Skeletal muscle satellite cell (primary cell): Measurements from ENCODE around the gene SUMF2.
"Not testable (repeated sequence)": the region's sequence is repeated elsewhere in the genome, so short reads cannot be mapped to it uniquely, and the experiment has no call there.

ENCODE experiments used
- H3K27me3 ChIP-seq: 2 replicates; pipeline ENCODE4 v1.7.0; 2013; ENCODE audit warnings: low read length; ENCODE audit not compliant: control insufficient read depth, insufficient read depth
- H3K36me3 ChIP-seq: 2 replicates; pipeline ENCODE4 v1.7.0; 2013; ENCODE audit warnings: mild to moderate bottlenecking, control low read depth, low read length; ENCODE audit not compliant: insufficient read depth
- H3K4me1 ChIP-seq: 2 replicates; pipeline ENCODE4 v1.7.0; 2013; ENCODE audit warnings: low read length; ENCODE audit not compliant: control insufficient read depth, insufficient read depth
- H3K4me2 ChIP-seq: 2 replicates; pipeline ENCODE4 v1.7.0; 2013; ENCODE audit warnings: mild to moderate bottlenecking, low read length
- H3K4me3 ChIP-seq: 2 replicates; pipeline ENCODE4 v1.7.0; 2013; ENCODE audit warnings: low read length
- H3K9ac ChIP-seq: 2 replicates; pipeline ENCODE4 v1.7.0; 2013; ENCODE audit warnings: mild to moderate bottlenecking, low read depth, low read length, moderate library complexity
- H3K9me3 ChIP-seq: replicated peaks from 2 replicates; pipeline ENCODE4 v1.7.0; 2013; ENCODE audit warnings: mild to moderate bottlenecking, control low read depth, low read length

SUMF2 gene

DNA sequence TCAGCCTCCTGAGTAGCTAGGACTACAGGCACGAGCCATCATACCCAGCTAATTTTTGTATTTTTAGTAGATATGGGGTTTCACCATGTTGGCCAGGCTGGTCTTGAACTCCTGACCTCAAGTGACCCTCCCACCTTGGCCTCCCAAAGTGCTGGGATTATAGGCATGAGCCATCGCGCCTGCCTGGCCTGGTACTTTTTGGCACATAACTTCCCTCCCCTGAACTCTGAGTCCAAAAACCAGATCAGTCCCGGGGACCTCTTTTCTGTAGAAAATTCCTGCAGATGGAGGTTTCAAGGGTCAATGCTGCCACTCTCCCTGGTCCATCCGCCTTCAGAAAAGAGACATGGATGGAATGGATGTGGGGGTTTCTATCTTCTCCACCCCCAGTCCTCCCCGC is 28.3 kb downstream of the SUMF2 start:
- Histone ChIP-seq H3K9ac (peak overlapping the region; percentile 3), H3K4me3 (peak overlapping the region; percentile 2), H3K4me1 (peaks cover 11% of the 10 kb centered on the region), H3K4me2 (peak overlapping the region; percentile 49)
- not testable (repeated sequence) for H3K27me3 ChIP-seq, H3K9me3 ChIP-seq, H3K36me3 ChIP-seq

DNA sequence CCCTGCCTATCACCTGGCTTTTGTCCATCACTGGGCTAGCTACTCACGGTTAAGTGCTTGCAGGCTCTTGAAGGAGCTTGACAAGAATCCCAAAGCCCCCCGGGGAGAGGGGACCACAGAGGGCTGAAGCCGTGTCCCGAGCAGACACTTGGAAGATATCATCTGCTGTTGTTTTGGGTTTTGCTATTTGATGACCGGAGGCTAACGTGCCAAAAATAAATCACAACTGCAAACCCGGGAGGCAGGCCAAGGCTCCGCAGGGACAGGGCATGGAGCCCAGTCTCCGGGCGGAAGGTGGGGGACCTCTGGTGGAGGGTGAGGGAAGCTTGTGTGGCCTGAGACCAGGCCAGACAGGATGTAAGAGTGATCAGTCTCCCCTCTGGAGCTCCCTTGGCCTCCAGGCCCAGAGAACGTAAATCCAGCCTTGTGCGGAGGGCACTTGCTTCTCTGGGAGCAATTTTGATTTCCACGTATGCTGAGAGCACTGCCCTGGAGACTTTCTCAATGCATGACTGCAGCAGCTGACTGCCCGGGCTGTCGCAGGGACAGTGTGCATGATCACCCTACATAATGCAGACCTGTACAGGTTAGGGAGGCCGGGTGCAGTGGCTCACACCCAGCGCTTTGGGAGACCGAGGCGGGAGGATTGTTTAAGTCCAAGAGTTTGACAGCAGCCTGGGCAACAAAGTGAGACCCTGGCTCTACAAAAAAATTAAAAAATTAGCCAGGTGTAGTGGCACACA is 28.9 kb downstream of the SUMF2 start, which contains the start of gene PHKG1:
Gene PHKG1 (minus strand): TSS at position 164 of the 743 bp plus-strand sequence. CDS start 4,011 bp downstream, outside the sequence.
- Histone ChIP-seq H3K36me3 (no peaks in the 10 kb centered on the region), H3K4me3 (peak within 1 kb of the TSS; percentile 2), H3K9me3 (no peaks in the 10 kb centered on the region), H3K27me3 (no peaks in the 10 kb centered on the region), H3K4me1 (peaks cover 17% of the 10 kb centered on the region), H3K4me2 (peak within 1 kb of the TSS; percentile 49), H3K9ac (peak within 1 kb of the TSS; percentile 3)

DNA sequence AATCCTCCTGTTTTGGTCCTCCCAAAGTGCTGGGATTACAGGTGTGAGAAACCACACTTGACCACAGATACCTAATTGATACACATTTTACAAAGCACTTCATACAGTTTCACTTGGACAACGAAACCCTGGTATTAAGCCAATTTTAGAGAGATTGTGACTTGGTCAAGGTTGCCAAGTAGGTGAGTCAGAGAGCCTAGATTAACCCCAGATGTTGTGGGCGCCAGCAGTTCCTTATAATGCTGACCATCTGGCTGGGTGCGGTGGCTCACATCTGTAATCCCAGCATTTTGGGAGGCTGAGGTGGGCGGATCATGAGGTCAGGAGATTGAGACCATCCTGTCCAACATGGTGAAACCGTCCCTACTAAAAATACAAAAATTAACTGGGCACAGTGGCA is 33.6 kb downstream of the SUMF2 start:
- Histone ChIP-seq H3K4me1 (peaks cover 12% of the 10 kb centered on the region), H3K4me2 (no peak overlapping the region), H3K36me3 (peaks cover 30% of the 10 kb centered on the region), H3K4me3 (no peak overlapping the region), H3K9ac (no peak overlapping the region), H3K27me3 (no peaks in the 10 kb centered on the region), H3K9me3 (no peaks in the 10 kb centered on the region)

GRCh38 chr7:56098187-56099008 is 34.3 kb downstream of the SUMF2 start:
- not testable (repeated sequence) for H3K9me3 ChIP-seq, H3K4me2 ChIP-seq, H3K27me3 ChIP-seq, H3K9ac ChIP-seq, H3K4me3 ChIP-seq, H3K4me1 ChIP-seq
- peaks cover 34% of the 10 kb centered on the region for H3K36me3 ChIP-seq

- Histone ChIP-seq H3K9me3 (no peaks in the 10 kb centered on the region), H3K4me1 (peaks cover 7% of the 10 kb centered on the region), H3K27me3 (no peaks in the 10 kb centered on the region), H3K4me2 (no peak overlapping the region), H3K36me3 (peaks cover 41% of the 10 kb centered on the region), H3K4me3 (no peak overlapping the region), H3K9ac (no peak overlapping the region)
Measured at GRCh38 chr7:56099653-56100052, 35.6 kb downstream of the SUMF2 start.

DNA sequence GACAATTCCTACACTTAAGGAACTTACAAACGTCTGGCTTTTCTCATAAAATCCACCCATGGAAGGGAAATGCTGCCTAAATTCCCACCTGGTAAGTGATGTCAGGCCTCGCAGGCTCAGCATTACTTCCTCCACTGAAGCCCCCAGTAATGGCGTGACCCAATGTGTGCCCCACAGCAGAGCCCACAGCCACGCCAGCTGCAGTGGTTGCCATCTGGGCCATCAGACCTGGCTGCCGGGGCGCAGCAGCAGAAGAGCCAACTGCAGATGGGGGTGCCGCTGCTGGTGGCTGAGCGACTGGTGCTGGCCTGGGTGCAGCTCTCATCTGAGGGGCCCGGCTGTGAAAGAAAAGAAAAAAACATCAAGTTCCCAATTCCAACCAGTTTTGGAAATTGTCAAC is 40.1 kb downstream of the SUMF2 start:
- H3K27me3 ChIP-seq, H3K9me3 ChIP-seq, H3K4me3 ChIP-seq, H3K9ac ChIP-seq, H3K4me2 ChIP-seq: not testable (repeated sequence)
- Histone ChIP-seq H3K4me1 (peaks cover 12% of the 10 kb centered on the region), H3K36me3 (peaks cover 41% of the 10 kb centered on the region)

- no peaks in the 10 kb centered on the region for H3K27me3 ChIP-seq
- H3K4me2 ChIP-seq = peak overlapping the region; percentile 90
- peak overlapping the region; percentile 85 for H3K4me3 ChIP-seq
- H3K36me3 ChIP-seq = peaks cover 31% of the 10 kb centered on the region
- peaks cover 12% of the 10 kb centered on the region for H3K4me1 ChIP-seq
- peak overlapping the region; percentile 98 for H3K9ac ChIP-seq
- H3K9me3 ChIP-seq = no peaks in the 10 kb centered on the region
Measured at GRCh38 chr7:56105508-56105907, 41.4 kb downstream of the SUMF2 start.

GRCh38 chr7:56106108-56107073 is 42.3 kb downstream of the SUMF2 start, which contains the start of gene CHCHD2:
CHCHD2 (minus strand) TSS chr7:56106476; CDS start chr7:56106413, 63 bp downstream.
- Histone ChIP-seq H3K9me3 (no peaks in the 10 kb centered on the region), H3K36me3 (peaks cover 22% of the 10 kb centered on the region), H3K9ac (peak within 1 kb of the TSS; percentile 98), H3K4me3 (peak within 1 kb of the TSS; percentile 85), H3K4me2 (peak within 1 kb of the TSS; percentile 90), H3K4me1 (peaks cover 12% of the 10 kb centered on the region), H3K27me3 (no peaks in the 10 kb centered on the region)

GRCh38 chr7:56107954-56108258 is 43.8 kb downstream of the SUMF2 start:
- Histone ChIP-seq H3K36me3 (peaks cover 9% of the 10 kb centered on the region), H3K4me3 (no peak overlapping the region), H3K9me3 (no peaks in the 10 kb centered on the region), H3K4me1 (peaks cover 12% of the 10 kb centered on the region), H3K9ac (no peak overlapping the region), H3K4me2 (no peak overlapping the region), H3K27me3 (no peaks in the 10 kb centered on the region)

DNA sequence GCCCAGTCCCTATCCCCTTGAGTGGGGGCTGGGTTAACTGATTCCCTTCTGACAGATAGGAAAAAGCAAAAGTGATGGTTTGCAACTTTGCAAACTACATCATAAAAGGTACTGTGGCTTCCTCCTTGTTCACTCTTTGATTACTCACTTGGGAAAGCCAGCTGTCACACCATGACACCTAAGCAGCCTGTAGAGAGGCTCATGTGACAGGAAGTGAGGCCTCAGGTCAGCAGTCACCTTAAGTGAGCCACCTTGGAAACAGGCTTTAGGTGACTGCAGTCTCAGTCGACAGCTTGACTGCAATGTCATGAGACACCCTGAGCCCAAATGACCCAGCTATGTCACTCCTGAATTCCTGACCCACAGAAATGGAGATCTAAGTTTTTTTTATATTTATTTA is 46.5 kb downstream of the SUMF2 start:
- Histone ChIP-seq H3K9me3 (no peaks in the 10 kb centered on the region), H3K36me3 (no peaks in the 10 kb centered on the region), H3K27me3 (no peaks in the 10 kb centered on the region), H3K4me1 (peaks cover 4% of the 10 kb centered on the region), H3K4me3 (no peak overlapping the region), H3K9ac (no peak overlapping the region), H3K4me2 (no peak overlapping the region)

GRCh38 chr7:56112244-56112643 is 48.2 kb downstream of the SUMF2 start:
- H3K9ac ChIP-seq, H3K36me3 ChIP-seq, H3K9me3 ChIP-seq, H3K4me2 ChIP-seq, H3K4me1 ChIP-seq, H3K4me3 ChIP-seq, H3K27me3 ChIP-seq: not testable (repeated sequence)
